Stimulated activated CD8-positive, alpha-beta memory T cell treated with anti-CD3 and anti-CD28 coated beads, Interleukin-15, amount 100 ng/mL, for 24 hours (primary cell): ENCODE results near the gene TEX19.
"Not testable (repeated sequence)": the region's sequence is repeated elsewhere in the genome, so short reads cannot be mapped to it uniquely, and the experiment has no call there.

Source experiments
- DNase-seq: peaks from one replicate; pipeline ENCODE4 v3.0.0-alpha.2; 2020; ENCODE audit warnings: low read depth

TEX19 gene

DNA sequence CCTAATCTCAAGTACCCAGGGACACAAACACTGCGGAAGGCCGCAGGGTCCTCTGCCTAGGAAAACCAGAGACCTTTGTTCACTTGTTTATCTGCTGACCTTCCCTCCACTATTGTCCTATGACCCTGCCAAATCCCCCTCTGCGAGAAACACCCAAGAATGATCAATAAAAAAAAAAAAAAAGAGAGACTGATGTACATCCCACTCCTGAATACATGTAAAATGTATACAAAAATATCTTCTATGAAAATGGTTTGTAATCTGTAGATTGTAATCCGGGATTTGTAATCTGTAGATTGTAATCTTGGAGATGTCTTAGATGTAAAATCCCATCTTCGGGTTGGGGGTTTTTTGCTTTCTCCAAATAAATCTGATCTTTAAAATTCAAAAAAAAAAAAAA is 18.2 kb downstream of the TEX19 start:
- DNase-seq, result not testable (repeated sequence)

DNA sequence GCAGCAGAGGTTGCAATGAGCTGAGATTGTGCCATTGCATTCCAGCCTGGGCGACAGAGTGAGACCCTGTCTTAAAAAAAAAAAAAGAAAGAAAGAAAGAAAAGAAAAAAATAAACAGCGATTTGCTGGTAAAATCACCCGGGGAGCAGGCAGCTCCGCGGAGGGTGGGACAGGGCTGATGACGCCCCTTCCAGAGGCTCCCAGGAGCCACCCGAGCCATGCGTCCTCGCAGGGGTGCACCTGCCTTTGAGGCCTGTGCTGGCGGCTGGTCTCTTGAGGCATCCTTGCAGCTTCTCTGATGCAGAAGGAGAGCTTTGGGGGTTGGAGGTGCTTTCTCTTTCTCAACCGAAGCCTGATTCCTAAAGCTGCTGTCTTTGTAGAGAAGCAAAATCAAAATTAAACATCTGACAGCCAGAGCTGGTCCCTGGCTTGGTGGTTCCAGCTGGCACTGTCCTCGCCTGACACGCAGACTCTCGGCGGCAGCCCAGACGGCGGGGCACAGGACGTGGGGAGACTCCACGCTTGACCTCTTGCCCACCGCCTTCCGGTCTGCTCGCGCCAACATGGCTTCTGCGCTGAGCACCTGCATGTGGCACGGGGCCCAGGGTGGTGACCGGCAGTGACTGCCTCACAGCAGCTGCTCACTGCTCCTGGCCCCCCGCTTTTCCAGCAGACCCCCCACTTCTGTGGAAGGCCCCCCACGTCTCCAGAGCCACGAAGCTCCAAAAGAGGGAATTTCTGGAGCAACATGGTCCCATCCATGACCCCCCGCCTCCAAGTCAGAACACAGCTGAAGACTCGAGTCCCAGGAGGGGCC is 19.1 kb downstream of the TEX19 start:
- no peak for DNase-seq

DNA sequence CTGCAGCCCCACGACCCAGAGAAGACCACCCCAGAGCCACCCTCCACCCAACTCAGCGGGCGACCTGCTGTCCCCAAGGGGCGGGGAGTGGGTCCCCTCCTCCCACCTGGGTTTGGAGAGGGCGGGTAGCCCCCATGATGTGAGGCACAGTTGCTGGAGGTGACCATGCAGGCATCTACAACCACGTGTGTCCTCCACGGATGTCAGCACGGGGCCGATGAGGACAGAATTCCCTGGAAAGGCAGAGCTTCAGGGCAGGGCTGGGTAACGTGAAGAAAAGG is 19.6 kb downstream of the TEX19 start:
- DNase-seq, result no peak

DNA sequence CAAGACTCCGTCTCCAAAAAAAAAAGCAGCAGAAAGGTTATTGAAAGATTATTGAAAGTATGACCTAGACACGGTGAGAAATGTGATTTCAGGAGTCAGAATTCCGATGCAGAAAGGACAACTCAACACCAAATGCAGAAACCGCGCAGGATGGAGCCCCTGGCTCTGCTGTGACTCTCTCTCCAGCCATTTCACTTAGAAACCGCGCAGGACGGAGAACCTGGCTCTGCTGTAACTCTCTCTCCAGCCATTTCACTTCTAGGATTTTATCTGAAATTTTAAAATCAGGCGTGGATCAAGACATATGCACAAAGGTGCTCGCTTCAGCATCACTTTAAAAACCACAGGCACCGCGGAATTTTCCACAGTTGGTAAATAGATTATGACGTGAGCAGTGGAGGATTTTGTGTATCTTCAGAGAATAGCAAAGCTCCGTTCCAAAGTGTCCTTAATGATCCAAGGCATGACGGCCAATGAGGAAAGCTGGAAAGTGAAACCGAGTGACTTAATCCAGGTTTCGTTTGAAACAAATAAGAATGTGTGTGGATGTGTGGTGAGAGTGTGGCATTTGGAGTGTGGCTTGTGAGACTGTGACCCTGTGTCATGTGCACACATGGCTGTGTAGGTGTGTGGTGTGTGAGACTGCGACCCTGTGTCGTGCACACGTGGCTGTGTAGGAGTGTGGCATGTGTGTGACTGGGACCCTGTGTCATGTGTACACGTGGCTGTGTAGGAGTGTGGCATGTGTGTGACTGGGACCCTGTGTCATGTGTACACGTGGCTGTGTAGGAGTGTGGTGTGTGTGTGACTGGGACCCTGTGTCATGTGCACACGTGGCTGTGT is 22.0 kb downstream of the TEX19 start:
- DNase-seq, result no peak

DNA sequence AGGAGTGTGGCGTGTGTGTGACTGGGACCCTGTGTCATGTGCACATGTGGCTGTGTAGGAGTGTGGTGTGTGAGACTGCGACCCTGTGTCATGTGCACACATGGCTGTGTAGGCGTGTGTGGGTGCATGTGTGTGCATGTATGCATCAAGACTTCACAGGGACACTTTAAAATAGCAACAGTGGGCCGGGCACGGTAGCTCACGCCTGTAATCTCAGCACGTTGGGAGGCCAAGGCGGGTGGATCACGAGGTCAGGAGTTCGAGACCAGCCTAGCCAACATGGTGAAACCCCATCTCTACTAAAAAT is 22.6 kb downstream of the TEX19 start:
- not testable (repeated sequence) for DNase-seq

DNA sequence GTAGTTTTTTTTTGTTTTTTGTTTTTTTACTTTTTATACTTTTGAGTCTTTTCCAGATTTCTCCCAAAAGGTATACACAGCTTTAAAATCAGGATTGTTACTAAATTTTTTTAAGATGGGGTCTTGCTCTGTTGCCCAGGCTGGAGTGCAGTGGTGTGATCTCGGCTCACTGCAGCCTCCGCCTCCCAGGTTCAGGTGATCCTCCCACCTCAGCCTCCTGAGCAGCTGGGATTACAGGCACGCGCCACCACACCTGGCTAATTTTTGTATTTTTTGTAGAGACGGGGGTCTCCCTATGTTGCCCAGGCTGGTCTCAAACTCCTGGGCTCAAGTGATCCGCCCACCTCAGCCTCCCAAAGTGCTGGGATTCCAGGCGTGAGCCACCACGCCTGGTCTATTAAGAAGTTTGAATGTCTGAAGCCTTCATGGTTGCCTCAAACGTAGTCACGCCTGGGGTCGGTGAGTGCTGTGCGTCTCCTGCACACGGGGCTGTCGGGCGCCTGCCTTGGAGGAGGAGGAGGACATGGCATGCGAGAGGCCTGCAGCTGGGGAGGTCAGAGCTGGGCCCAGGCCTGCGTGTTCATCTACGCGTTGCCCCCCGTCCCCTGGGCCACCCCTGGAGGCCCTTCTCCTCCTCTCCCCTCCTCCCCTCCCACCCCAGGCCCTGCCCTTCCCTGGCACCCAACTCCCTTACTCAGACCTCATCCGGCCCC is 23.3 kb downstream of the TEX19 start:
- not testable (repeated sequence) for DNase-seq

DNA sequence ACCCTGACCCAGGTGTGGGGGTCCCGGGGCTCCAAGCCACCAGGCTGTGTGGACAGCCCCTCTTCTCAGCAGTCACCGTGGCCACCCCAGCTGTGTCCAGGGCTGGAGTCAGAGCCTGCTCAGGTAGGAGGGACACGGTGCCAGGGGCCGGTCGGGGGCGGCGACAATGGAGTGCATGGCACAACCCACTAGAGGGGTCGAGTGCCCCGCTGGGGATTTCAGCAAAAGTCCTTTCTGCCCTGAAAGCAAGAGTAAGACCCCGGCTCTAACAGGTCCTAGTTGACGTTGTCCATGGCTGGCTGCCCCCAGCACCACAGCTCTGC is 23.8 kb downstream of the TEX19 start:
- no peak for DNase-seq

DNA sequence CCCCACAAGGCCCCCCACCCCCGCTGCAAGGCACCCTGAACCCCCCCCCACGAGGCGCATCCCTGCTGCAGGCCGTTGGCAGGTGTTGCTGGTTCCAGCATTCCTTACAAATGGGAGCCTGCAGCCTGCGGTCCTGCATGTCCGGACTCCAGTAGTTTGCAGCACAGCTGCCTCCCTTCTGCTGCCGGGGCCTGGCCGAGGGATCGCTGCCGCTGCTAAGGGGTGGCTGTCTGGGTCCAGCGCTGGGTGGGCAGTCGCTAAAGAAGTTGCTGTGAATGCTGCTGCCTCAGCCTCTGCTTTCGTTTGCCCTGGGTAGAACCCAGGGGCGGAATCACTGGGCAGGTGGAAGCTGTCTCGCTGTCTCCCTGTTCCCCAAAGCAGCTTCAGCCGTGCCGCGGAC is 24.4 kb downstream of the TEX19 start:
- DNase-seq, result no peak

DNA sequence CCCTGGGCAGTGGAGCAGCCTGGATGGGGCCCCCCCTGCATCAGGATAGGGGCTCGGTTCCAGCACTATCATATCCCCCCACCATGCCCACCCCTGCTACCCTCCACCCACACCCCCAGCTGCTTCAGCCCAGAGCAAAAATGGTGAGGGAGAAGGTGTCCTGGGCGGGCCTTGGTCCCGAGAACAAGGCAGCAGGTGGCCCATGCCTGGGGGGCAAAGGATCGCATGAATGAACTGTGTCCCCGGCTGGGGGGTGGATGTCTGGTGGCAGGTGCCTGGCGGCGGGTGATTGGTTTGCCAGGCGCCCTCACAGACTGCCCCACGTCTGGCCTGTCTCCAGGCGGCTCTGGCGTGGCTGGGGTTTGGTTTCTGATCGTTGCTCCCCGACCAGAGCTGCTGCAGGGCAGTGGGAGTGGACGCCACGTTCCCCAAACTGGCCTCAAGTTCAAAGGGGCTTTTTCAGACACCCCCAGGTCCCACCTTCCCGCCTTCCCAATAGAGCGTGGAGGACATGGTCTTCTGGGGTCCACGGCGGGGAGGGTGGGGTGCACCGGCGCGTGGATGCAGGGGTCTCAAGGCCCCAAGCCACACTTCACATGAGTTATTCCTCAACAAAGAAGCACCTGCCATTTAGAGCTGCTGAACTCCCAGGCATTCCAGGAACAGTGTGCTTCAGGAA is 25.1 kb downstream of the TEX19 start:
- DNase-seq, result no peak

DNA sequence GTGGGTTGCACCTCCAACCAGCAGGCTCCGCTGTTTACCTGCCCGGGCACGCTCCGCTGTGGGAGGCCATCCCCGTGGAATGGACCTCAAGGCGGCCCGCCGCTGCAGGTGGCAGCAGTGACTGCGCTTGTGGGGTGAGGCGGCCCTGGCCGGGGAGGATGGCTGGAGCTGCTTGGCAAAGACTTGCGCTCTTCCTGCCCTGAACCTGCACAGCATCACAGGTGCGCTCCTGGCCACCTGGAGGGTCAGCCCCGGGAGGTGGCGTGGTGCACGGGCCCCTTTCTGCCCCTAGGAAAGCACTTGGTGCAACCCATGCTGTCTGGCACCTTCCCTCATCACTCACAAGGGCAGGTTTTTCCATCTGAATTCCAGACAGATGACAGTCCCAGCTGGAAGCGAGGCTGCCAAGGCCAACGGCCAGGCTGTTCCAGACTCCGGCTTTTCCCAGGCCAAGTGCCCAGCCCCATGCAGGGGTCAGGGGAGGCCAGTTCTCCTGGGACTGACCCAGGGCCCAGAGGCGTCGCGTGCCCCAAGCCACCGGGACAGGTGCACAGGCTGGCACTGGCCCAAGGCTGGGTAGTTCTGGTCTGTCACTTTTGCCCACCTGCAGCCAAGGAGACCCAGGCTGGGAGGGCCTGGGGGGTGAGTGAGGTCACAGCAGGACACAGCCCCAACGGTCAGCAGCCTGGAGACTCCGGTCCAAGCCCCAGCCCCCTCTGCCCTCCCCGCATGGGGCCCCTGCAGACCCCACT is 25.9 kb downstream of the TEX19 start:
- DNase-seq, result no peak

DNA sequence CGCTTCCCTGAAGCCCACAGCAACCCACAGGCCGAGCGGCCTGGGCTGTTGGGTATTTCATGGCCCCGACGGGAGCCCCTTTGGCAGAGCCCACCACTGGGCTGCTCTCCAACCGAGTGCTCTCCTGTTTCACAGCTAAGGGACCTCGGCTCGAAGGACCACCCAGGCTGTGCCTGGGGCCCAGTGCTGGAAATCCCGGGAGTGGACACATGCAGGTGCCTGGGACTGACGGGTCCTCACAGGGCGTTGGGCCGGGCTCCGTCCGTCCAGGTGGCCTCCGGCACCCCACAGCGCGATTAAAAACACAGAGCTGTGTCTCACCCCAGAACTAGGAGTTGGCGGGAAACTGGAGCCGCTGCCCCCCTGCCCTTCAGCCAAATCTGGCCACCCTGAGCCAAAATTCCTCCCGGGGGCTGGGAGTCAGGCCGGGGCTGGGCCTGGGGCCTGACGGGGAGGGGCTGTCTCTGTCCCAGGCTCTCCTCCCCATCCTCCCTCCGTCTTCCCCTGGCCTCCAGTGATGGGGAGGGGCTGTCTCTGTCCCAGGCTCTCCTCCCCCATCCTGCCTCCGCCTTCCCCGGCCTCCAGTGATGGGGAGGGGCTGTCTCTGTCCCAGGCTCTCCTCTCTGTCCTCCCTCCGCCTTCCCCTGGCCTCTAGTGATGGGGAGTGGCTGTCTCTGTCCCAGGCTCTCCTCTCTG is 26.7 kb downstream of the TEX19 start:
- DNase-seq, result no peak

DNA sequence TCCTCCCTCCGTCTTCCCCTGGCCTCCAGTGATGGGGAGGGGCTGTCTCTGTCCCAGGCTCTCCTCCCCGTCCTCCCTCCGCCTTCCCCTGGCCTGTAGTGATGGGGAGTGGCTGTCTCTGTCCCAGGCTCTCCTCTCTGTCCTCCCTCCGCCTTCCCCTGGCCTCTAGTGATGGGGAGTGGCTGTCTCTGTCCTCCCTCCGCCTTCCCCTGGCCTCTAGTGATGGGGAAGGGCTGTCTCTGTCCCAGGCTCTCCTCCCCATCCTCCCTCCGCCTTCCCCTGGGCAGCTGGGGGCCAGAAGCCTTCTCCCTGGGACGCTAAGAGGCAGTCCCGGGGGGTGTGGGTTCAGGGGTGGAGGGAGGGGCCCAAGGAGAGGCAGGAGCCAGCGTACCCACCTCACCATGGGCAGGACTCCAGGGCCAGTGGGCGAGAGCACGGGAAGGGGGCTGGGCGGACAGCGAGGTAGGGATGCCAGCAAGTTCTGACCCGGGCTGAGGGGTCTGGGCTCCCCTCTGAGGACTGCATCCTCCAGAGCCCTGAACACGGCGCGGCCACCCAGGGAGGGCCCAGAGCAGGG is 27.3 kb downstream of the TEX19 start:
- no peak for DNase-seq

DNA sequence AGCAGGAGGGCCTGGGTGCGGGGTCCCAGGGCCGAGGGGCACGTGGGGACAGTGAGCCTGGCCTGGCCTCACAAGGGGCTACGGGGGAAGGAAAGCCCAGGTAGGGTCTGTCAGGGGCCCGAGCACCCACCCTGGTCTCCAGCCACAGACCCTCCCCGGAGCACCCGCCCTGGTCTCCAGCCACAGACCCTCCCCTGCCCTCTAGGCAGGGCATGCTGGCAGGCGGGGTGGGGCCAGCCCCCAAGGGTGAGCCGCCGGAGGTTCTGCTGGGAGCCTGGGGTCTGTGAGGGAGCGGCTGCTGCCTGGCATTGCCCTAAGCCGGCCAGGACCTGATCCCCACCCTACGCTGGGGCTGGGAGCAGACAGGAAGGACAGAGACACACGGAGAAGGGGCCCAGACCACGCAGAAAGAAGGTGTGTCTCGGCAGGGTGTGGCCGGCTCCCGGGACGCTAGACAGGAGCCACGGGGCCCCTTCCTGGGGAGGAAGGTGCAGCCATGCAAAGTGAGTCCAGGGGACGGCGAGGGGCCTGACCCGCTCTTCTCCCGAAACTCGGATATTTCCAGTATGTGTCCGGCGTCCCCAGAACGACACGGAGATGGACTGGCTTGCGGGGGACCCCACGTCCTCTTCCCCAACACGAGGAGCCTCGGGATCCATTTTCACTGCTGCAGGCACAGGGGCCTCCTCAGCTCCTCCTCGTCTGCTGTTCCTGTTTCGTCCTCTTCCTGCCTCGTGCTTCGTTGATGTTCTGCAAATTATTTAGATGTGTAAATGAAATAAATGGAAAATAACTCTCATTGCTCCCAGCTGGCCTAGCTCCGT is 28.0 kb downstream of the TEX19 start:
- DNase-seq, result no peak

DNA sequence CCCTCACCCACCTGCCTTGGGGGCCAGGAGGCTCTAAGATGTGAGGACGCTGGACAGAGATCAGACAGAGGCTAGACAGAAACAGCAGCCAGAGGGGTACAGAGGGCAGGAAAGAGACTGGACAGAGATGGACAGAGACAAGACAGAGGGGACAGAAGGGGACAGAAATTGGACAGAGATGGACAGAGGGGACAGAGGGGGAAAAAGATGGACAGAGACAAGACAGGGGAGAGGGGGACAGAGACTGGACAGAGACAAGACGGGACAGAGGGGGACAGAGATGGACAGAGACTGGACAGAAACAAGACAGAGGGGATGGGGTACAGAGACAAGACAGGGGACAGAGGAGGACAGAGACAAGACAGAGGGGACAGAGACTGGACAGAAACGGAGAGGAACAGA is 28.7 kb downstream of the TEX19 start:
- no peak for DNase-seq

DNA sequence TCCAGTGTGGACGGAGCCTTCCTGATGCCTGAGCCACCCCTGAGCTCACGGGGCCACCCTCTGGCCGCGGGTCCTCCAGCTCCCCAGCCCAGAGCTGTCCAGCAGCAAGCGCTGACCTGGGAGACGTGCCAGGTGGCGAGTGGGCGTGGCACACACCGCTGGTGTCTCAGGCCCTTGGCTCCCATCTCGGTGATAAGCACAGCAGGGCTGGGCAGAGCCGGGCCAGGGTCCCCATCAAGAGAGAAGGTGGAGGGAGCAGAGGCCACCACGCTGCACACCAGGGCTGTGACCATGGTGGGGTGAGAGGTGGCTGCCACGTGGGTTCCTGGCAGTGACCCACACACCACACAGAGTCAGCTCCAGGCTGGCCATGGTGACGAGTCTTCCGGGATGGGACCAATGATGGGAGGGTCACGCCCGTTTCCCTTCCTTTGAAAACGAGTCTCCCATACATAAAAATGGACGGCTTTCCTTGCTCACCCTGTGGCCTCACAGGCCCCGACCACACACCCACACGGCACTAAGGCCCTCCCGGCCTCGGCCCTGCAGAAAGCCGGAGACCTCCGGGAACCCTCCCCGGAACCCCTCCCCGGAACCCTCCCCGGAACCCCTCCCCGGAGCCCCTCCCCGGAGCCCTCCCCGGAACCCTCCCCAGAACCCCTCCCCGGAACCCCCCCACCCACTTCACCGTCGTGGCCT is 29.3 kb downstream of the TEX19 start:
- DNase-seq, result no peak

DNA sequence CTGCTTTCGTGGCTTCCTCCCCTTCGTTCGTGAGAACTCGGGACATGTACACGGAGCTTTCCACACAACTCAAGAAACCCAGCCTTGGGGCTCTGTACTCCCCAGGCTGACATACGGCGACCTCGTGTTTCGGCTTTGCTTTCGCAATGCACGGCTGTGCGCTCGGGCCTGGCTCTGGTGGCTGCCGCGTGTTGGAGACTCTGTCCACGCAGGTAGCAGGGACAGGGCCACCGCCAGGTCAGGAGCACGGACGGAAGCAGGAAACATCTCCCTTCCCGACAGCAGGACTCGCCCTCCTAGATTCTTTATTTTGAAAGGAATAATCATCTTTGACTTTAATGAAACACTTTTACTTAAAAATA is 29.9 kb downstream of the TEX19 start:
- DNase-seq, result no peak

DNA sequence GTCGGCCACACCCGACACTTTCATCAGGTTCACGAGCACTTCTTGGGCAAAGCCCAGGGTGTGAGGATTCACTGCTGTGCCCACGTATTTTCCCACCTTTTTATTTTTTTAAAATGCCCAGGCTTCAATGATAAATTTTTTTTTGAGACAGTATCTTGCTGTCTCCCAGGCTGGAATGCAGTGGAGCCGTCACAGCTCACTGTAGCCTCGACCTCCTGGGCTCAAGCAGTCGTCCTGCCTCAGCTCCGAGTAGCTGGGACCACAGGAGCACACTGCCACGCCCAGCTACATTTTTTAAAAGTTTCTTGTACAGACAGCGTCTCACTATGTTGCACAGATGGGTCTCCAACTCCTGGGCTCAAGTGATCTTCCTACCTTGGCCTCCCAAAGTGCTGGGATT is 30.3 kb downstream of the TEX19 start:
- no peak for DNase-seq

DNA sequence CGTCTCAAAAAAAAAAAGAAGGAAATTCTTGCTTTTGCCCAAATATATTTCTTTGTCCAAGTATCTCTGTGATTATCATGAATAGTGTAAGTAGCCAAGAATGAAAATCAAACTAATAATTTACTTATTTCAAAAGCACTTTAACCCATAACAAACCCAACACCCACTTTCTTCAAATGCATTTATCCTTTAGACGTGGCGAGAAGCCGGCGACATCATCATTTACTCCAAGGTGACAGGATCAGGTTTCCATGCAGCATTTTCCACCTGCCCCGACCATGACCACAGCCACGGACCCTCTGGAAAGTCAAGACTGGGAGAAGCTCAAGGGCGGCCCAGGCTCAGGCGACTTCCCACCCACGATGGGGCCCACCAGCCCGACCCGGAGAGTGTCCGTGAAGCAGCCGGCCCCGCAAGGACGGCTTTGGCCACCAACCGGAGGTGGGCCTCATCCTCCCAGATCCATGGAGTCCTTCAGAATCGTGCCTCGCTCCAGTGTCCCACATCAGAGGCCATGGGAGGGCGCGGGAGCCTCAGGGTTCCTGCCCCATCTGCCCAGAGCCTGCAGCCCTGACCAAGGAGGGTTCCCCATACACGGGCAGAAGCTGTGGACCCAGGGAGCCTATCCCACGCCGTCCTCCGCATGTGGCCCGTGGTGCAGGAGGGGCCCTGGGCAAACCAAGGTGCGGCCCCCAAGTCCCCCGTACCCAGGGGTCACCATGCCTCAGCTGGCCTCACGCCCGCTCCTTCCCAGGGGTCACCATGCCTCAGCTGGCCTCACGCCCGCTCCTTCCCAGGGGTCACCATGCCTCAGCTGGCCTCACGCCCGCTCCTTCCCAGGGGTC is 31.2 kb downstream of the TEX19 start:
- DNase-seq, result no peak
